C4-2B (cell line): ENCODE measurements around the gene TMEM25.

Source experiments
- H3K27ac ChIP-seq: fragments of 450-650 bp; 2 replicates; pipeline ENCODE4 v1.5.1; 2017
- ZFX ChIP-seq: fragments of 450-650 bp; IDR thresholded peaks from 2 replicates; pipeline ENCODE4 v1.6.1; 2017
- TF ChIP-seq, protein P1 (sequence below): fragments of 450-650 bp; conservative IDR thresholded peaks from 2 replicates; pipeline ENCODE4 v1.5.1; 2017; ENCODE audit warnings: mild to moderate bottlenecking

Gene TMEM25

DNA sequence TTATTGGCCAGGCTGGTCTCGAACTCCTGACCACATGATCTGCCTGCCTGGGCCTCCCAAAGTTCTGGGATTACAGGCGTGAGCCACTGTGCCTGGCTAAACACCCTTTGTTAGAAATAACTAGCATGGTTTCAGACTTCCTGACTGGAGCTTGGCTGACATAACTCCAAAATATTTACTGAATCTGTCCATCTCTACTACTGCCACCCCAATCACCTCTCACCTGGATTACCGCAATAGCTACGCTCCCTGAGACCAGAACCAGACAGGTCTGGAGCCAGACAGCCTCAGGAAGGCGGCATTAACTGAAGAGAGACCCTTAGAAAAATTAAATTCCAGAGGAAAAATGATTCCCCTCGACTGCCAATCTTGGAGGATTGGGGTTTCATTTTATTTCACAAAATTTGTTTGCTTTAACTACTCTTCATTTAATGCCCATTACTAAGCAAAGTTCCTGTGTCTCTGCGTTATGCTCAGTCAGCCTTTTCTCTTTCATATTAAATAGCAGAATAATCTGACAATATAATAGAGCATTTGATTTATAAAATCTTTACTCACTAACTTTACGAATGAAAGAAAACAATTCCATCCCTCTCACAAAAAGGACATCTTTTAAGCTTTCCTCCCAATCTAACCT is 13.1 kb downstream of the TMEM25 start:
- no peak overlapping the region for H3K27ac ChIP-seq
- no peak for TF ChIP-seq ZFX
- TF ChIP-seq, protein P1, sequence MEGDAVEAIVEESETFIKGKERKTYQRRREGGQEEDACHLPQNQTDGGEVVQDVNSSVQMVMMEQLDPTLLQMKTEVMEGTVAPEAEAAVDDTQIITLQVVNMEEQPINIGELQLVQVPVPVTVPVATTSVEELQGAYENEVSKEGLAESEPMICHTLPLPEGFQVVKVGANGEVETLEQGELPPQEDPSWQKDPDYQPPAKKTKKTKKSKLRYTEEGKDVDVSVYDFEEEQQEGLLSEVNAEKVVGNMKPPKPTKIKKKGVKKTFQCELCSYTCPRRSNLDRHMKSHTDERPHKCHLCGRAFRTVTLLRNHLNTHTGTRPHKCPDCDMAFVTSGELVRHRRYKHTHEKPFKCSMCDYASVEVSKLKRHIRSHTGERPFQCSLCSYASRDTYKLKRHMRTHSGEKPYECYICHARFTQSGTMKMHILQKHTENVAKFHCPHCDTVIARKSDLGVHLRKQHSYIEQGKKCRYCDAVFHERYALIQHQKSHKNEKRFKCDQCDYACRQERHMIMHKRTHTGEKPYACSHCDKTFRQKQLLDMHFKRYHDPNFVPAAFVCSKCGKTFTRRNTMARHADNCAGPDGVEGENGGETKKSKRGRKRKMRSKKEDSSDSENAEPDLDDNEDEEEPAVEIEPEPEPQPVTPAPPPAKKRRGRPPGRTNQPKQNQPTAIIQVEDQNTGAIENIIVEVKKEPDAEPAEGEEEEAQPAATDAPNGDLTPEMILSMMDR, result no peak

DNA sequence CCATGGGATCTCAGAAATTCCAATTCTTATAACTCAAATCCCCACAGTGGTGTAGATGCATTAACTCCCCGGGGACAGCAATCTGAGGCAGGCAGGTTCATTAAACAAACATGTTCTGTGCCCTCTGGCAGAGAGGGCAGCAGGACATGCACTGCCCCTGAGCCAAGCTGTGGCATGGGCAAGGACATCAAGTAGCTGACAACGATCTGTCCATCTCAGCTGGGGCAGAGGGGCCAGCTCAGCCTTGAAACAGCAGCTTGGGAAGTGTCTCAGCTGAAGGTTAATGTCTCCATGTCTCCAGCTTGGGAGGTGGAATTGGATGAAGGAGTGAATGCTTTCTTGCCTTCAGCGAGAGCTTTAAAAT is 13.6 kb downstream of the TMEM25 start:
- H3K27ac ChIP-seq, result no peak overlapping the region
- no peak for TF ChIP-seq ZFX
- TF ChIP-seq, protein P1, result no peak

DNA sequence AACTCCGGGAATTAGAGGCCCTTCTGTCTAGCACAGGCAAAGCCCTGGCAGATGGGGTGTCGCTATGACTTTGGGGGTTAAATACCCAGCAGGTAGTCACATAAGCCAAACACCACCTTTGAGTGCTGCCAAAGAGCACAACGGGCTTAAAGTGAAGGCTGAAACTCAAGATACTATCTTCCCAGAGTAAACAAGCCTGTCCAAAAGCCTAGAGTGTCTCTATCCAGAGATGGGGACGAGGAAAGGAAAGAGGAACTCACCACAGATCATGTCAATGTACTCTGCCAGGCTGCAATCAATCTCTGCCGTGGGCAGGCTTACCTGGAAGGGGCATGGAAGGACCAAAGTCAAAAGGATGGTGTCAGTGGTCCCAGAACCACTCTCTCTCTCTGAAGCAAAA is 14.5 kb downstream of the TMEM25 start:
- TF ChIP-seq, protein P1, result no peak

DNA sequence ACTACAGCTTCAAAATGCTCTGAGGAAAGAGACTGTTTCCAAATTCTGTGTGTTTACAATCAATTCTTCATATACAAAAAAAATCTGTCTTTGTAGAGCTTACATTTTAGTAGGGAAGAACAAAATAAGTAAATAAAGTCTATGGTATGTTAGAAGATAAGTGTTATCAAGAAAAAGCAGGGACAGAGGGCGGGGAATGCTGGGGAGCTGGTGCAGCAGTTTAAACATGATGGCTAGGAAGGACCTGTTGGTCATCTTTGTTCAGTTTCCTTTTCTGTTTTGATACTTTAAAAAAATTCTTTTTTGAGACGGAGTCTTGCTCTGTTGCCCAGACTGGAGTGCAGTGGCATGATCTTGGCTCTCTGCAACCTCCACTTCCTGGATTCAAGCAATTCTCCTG is 16.1 kb downstream of the TMEM25 start:
- TF ChIP-seq, protein P1, result no peak
- TF ChIP-seq ZFX, result no peak
- H3K27ac ChIP-seq, result no peak overlapping the region

More for the DNA sequence above, 14.5 kb downstream of the TMEM25 start:
- H3K27ac ChIP-seq, result no peak overlapping the region

DNA sequence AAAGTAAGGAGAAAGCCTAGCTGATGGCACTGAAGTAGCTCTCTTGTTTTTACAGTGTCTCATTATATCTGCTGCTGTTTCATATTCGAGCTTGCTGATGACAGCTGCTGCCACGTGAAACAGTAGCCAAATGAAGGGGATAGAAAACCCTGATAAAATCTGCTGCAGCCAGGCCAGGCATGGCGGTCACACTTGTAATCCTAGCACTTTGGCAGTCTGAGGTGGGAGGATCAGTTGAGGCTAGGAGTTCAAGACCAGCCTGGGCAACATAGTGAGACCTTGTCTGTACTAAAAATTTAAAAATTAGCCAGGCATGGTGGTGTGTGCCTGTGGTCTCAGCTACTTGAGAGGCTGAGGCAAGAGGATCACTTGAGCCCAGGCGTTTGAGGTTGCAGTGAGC is 21.3 kb downstream of the TMEM25 start:
- TF ChIP-seq, protein P1, result no peak
- no peak for TF ChIP-seq ZFX
- H3K27ac ChIP-seq, result no peak overlapping the region

DNA sequence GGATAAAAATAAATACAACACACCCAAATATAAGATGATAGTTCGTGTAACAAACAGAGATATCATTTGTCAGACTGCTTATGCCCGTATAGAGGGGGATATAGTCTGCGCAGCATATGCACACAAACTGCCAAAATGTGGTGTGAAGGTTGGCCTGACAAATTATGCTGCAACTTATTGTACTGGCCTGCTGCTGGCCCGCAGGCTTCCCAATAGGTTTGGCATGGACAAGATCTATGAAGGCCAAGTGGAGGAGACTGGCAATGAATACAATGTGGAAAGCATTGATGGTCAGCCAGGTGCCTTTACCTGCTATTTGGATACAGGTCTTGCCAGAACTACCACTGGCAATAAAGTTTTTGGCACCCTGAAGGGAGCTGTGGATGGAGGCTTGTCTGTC is 29.8 kb downstream of the TMEM25 start:
- H3K27ac ChIP-seq, result no peak overlapping the region
- TF ChIP-seq, protein P1, result no peak
- TF ChIP-seq ZFX, result no peak

DNA sequence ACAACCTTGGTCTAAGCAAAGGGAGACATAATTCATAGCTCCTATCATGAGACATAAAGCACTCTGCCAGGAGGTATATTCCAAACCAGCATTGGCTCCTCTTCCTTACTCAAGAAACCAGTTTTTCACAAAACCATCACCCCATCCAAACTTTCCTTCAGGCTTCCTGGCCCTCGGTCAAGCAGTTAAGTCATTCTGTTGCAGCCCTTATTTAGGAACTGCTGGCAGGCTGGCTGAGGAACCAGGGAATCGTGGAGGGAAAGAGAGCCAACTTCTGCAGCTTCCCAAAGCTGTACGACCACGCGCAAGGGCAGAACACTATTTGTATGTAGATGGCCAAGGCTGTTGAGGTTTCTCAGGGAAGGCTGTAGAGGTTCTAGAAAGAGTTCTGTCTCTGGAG is 34.1 kb downstream of the TMEM25 start:
- H3K27ac ChIP-seq, result no peak overlapping the region; the same call in 1 of the 2 replicates
- TF ChIP-seq ZFX, result no peak
- TF ChIP-seq, protein P1, result no peak
